Endometrial microvascular endothelial cells (primary cell): ENCODE data around the gene CARD19. TPM values are rescaled to one million over a fixed set of nuclear protein-coding genes. Genes with fewer than 3 reads are reported as not detected.

Experiments
- in situ Hi-C: cut with HindIII; loops from 2 replicates; pipeline ENCODE4 v1.10.0; 2017; ENCODE audit warnings: low sequenced_read_pairs, low pct_unique_long_range_greater_than_20kb; ENCODE audit errors: inconsistent ontology term
- total RNA-seq: library from RNA; depleted of rRNA; stranded (reverse); fragments of >200 nt; gene quantifications from one replicate; pipeline ENCODE4 v1.2.3, GENCODE V29; 2015; ENCODE audit errors: inconsistent ontology term

CARD19 gene
- total RNA-seq, 1 donor from 2014 or later = 101 TPM

- in situ Hi-C loops = no loop called here
Measured at GRCh38 chr9:93061791-93062763, 33.9 kb upstream of the CARD19 start.

DNA sequence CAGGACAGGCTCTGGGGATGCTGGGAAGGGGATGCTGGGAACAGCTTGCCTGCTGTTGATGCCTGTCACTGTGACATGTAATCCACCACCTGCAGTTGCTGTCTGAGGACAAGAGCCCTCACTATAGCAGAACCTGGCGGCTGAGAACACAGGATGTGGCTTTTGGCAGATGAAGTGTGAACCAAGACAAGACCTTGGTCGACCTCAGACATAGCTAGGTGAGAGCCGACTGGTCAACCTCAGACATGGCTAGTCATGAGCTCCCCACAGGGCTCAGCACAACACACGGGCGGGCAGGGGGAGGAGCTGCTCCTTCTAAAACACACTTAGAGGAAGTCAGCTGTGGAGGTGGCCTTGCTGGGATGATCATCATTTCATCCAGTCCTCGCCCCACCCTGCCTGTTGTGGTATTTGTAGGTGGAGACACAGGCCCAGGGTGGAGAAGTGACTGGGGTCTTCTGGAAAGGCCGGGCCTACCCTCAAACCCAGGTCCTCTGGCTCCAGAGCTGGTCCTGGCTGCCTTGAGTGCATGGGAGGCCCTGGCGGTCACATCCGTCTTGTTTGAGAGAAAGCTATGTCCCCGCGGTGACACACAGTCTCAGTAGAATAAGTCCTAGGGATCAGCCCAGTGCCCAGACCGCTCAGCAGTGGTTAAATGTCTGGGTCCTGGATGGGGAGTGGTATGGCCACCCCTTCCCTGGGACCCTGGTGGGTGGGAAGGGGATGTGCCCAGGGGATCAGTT lies 31.5 kb upstream of the CARD19 start:
- in situ Hi-C loops = no loop called here

DNA sequence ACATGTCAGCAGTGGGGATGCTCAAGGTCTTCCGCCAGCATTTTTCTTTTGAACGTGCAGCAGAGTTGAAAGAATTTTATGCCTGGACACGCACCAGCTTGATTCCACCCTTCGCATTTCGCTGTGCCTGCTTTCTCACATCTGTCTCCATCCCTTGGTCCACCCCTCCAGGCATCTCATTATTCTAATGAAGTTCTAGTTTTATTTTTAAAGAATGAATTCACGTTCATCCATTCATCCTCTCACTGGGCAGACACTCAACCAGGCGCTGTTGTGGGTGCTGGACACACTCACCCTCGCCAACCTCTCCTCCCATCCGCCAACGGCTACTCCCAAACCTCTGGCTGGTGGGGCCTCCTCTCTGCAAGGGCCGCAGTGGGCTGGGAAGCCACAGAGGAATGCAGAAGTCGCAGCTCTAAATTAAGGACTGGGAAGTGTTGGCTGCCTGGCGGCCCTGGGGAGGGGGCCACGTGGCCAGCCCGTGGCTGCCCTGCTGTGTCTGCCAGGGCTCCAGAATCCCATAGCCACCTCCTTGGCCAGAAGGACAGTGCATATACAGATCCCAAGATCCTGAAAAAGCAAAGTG lies 30.8 kb upstream of the CARD19 start:
- in situ Hi-C loops = no loop called here

- in situ Hi-C loops = no loop called here
Measured at GRCh38 chr9:93066978-93067603, 28.9 kb upstream of the CARD19 start.

GRCh38 chr9:93068956-93069355 lies 27.1 kb upstream of the CARD19 start:
- in situ Hi-C loops = no loop called here

DNA sequence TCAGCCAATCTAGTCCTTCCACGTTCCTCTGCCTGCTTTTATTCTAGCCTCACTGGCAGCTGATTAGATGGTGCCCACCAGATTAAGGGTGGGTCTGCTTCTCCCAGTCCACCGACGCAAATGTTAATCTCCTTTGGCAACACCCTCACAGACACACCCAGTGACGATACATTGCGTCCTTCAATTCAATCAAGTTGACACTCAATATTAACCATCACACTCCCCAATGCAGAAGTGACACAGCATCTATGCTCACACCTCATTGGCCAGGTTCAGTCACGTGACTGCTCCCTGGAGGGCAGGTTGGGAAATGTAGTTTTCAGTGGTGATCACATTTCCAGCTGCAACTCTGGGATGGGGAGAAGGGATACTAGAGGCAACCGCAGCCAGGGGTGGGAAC lies 24.6 kb upstream of the CARD19 start:
- in situ Hi-C loops = no loop called here

- in situ Hi-C loops = no loop called here
Measured at GRCh38 chr9:93072383-93072795, 23.6 kb upstream of the CARD19 start.

- in situ Hi-C loops = no loop called here
Measured at GRCh38 chr9:93076101-93076791, 19.8 kb upstream of the CARD19 start.

DNA sequence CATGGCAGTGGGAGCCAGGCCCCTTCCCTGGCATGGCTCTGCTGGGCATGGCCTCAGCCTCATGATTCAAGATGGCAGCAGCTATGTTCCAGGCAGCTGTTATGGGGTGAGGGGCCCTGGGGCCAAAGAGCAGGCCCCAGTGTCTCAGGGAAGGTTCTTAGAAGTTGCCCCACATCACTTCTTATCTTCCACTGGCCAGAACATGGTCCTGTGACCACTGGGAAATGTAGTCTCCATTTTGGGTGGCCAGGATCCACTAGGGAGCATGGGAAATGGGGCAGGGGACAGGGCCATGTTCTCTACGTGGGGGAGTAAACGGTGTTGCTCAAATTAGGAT lies 19.3 kb upstream of the CARD19 start:
- in situ Hi-C loops = no loop called here

GRCh38 chr9:93077367-93077766 lies 18.6 kb upstream of the CARD19 start:
- in situ Hi-C loops = no loop called here

DNA sequence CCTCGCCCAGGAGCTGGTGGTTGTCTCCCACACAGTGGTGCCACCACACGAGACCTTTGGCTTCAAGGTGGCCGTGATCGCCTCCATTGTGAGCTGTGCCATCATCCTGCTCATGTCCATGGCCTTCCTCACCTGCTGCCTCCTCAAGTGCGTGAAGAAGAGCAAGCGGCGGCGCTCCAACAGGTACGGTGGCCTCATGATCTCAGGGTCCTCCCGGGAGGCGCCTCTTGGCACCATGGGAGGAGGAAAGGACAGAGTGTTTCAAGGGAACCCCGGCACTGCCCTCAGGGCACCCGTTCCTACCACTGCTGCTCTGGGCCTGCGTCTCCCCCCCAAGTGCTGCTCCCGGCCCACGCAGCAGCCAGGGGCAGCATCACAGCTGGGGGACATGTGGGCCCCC lies 18.2 kb upstream of the CARD19 start:
- in situ Hi-C loops = no loop called here

- in situ Hi-C loops = no loop called here
Measured at GRCh38 chr9:93079371-93079770, 16.6 kb upstream of the CARD19 start.

DNA sequence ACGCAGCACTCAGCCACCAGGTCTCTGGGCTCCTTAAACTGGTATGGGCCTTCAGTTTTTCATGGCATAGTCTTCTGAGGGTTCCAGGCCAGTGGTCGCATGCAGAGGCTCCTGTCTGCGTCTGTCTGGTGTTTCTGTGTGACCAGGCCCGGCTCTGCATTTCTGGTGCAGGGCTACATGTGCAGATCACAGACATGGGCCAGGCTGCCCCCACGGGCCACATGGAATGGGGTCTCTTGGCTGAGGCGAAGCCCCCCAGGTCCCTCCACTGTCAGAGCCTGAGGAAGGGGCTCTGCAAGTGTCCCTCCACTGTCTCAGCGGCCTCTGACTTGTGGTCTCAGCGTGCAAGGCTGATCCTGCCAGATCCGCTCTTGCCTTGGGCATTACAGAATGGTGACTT lies 15.6 kb upstream of the CARD19 start:
- in situ Hi-C loops = no loop called here

- in situ Hi-C loops = no loop called here
Measured at GRCh38 chr9:93081081-93081529, 14.9 kb upstream of the CARD19 start.

DNA sequence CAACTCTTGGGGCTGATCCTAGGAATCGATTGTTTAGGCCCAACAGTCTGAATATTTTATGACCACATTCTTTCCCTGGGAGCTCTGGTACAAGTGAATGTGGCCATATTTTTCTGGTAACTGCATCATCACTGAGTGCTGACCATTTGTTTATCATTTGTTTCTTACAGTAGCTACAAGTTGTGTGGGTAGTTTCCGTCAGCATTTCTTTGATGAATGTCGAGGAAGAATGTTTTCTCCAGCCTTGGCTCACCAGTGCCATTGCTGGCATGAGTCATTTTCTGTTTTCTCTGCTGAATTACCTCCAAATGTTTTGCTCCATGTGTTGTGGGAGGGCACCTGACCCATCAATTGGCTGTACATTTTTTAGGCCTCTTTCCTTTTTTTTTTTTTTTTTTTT lies 14.1 kb upstream of the CARD19 start:
- in situ Hi-C loops = no loop called here

DNA sequence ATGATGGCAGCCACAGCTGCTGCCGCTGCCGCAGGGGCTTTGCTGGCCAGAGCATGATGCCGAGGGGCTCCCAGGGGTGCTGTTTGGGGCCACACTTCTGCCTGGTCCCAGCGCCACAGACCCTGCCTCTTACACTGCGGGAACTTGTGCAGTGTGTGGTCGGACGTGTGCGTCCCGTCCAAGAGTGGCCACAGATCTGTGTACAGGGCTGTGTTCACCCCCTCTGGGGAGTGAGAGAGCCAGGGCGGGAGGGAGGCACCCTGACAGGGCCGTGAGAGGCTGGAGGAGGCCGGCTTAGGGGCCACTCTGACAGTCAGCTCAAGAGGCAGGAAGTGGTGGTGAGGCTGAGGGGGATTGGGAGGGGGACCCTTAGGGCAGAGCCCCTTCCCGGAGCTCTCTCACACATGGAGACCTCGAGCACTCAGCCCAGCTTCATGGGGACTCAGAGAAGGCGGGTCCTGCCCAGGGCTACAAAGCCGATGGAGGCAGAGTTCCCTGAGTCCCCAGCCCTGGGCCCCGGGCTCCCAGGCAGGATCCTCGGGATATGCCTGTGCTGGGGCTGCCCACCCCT lies 13.1 kb upstream of the CARD19 start:
- in situ Hi-C loops = no loop called here

DNA sequence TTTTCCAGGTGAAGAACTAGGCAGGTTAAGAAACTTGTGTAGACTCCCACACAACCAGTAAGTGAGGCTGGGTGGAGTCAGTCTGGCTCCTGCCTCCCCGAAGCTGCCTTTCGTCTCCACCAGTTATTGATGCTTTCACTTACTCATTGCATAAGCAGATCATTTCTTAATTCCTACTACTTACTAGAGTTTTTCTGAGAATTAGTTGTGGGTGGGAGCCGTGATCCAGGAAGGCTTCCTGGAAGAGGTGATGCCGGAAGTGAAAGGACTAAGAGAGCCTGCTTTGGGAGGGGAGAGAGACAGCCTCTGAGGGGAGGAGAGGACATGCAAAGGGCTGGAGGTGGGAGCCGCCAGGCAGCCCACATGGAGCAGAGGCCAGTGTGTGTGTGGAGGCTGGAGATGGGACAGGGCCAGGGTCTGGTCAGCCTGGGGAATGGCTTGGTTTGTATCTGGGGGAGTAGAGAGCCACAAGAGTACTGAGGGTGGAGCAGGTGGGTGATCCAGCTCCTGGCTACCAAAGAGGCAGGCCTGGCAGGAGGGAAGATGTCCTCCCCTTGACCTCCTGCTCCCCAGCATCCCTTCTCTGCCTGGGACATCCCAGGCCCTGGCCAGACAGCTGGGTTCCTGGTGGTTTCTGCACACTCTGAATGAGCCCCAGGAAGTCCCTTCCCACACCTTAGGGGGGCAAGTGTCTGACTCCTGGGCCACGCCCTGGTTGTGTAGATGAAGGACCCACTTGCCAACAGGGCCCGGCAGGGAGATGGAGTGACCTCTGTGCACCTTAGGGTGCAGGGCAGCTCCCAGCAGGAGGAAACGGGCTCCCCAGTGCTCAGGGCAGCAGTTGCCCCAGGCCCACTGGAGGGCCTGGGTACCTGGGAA lies 12.2 kb upstream of the CARD19 start:
- in situ Hi-C loops = no loop called here

- in situ Hi-C loops = no loop called here
Measured at GRCh38 chr9:93084471-93084881, 11.5 kb upstream of the CARD19 start.
